Immature natural killer cell (primary cell): ENCODE results near the gene MAPT. TPM values are rescaled to one million over a fixed set of nuclear protein-coding genes. Genes with fewer than 3 reads are reported as not detected.
"Not testable (repeated sequence)": the region's sequence is repeated elsewhere in the genome, so short reads cannot be mapped to it uniquely, and the experiment has no call there.

ENCODE experiments used
- DNase-seq, 3 donors: peaks; one replicate each; pipeline ENCODE4 v3.0.0; 2022; ENCODE audit warnings: mixed read lengths in 1 of 3
- H3K27ac Mint-ChIP-seq, 6 donors: one replicate each; pipeline ENCODE4 v1.8.0; 2020; ENCODE audit warnings: mixed read lengths in 6 of 6, mild to moderate bottlenecking in 5 of 6, inconsistent platforms in 4 of 6, moderate library complexity in 3 of 6
- H3K27me3 Mint-ChIP-seq, 3 donors: one replicate each; pipeline ENCODE4 v1.8.0; 2020 to 2021; ENCODE audit warnings: low read depth in 3 of 3, mild to moderate bottlenecking in 3 of 3, mixed read lengths in 3 of 3, moderate library complexity in 3 of 3, inconsistent platforms in 1 of 3
- H3K36me3 Mint-ChIP-seq, 3 donors: one replicate each; pipeline ENCODE4 v1.8.0; 2020; ENCODE audit warnings: mixed read lengths in 3 of 3, inconsistent platforms in 2 of 3, mild to moderate bottlenecking in 2 of 3
- H3K4me1 Mint-ChIP-seq, 2 donors: one replicate each; pipeline ENCODE4 v1.8.0; 2020; ENCODE audit warnings: inconsistent platforms in 2 of 2, mild to moderate bottlenecking in 2 of 2, mixed read lengths in 2 of 2, moderate library complexity in 1 of 2
- H3K4me3 Mint-ChIP-seq, 5 donors: one replicate each; pipeline ENCODE4 v1.8.0; 2020; ENCODE audit warnings: mild to moderate bottlenecking in 5 of 5, mixed read lengths in 5 of 5, inconsistent platforms in 3 of 5, moderate library complexity in 3 of 5
- H3K9me3 Mint-ChIP-seq, 6 donors: one replicate each; pipeline ENCODE4 v1.8.0; 2020; ENCODE audit warnings: mild to moderate bottlenecking in 6 of 6, mixed read lengths in 6 of 6, inconsistent platforms in 4 of 6, moderate library complexity in 3 of 6
- polyA plus RNA-seq, 3 donors: library from polyadenylated mRNA; unstranded; fragments of 300-500 nt; fragmentation: Illumina TruSeq; gene quantifications; one replicate each; pipeline ENCODE4 v1.2.3, GENCODE V29; 2021

The MAPT gene
- polyA plus RNA-seq, 3 donors from 2014 or later: 0.40 TPM; not detected in 2

DNA sequence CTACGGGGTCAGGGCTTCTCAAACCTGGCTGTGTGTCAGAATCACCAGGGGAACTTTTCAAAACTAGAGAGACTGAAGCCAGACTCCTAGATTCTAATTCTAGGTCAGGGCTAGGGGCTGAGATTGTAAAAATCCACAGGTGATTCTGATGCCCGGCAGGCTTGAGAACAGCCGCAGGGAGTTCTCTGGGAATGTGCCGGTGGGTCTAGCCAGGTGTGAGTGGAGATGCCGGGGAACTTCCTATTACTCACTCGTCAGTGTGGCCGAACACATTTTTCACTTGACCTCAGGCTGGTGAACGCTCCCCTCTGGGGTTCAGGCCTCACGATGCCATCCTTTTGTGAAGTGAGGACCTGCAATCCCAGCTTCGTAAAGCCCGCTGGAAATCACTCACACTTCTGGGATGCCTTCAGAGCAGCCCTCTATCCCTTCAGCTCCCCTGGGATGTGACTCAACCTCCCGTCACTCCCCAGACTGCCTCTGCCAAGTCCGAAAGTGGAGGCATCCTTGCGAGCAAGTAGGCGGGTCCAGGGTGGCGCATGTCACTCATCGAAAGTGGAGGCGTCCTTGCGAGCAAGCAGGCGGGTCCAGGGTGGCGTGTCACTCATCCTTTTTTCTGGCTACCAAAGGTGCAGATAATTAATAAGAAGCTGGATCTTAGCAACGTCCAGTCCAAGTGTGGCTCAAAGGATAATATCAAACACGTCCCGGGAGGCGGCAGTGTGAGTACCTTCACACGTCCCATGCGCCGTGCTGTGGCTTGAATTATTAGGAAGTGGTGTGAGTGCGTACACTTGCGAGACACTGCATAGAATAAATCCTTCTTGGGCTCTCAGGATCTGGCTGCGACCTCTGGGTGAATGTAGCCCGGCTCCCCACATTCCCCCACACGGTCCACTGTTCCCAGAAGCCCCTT is 115.6 kb downstream of the MAPT start:
- H3K36me3 Mint-ChIP-seq: no peaks in the 10 kb centered on the region
- no peak overlapping the region for H3K27ac Mint-ChIP-seq
- H3K4me1 Mint-ChIP-seq: peaks cover 0 to 2% of the 10 kb centered on the region in 2 donors
- no peak for DNase-seq
- no peak overlapping the region for H3K4me3 Mint-ChIP-seq
- H3K27me3 Mint-ChIP-seq: peaks cover 2 to 4% (median 2%) of the 10 kb centered on the region in 3 donors
- no peaks in the 10 kb centered on the region for H3K9me3 Mint-ChIP-seq

DNA sequence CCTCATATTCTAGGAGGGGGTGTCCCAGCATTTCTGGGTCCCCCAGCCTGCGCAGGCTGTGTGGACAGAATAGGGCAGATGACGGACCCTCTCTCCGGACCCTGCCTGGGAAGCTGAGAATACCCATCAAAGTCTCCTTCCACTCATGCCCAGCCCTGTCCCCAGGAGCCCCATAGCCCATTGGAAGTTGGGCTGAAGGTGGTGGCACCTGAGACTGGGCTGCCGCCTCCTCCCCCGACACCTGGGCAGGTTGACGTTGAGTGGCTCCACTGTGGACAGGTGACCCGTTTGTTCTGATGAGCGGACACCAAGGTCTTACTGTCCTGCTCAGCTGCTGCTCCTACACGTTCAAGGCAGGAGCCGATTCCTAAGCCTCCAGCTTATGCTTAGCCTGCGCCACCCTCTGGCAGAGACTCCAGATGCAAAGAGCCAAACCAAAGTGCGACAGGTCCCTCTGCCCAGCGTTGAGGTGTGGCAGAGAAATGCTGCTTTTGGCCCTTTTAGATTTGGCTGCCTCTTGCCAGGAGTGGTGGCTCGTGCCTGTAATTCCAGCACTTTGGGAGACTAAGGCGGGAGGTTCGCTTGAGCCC is 116.3 kb downstream of the MAPT start:
- H3K4me1 Mint-ChIP-seq: peaks cover 0 to 2% of the 10 kb centered on the region in 2 donors
- DNase-seq: no peak
- H3K27ac Mint-ChIP-seq: no peak overlapping the region
- no peaks in the 10 kb centered on the region for H3K36me3 Mint-ChIP-seq
- H3K9me3 Mint-ChIP-seq: no peaks in the 10 kb centered on the region
- peaks cover 1 to 4% (median 2%) of the 10 kb centered on the region in 3 donors for H3K27me3 Mint-ChIP-seq
- H3K4me3 Mint-ChIP-seq: no peak overlapping the region

DNA sequence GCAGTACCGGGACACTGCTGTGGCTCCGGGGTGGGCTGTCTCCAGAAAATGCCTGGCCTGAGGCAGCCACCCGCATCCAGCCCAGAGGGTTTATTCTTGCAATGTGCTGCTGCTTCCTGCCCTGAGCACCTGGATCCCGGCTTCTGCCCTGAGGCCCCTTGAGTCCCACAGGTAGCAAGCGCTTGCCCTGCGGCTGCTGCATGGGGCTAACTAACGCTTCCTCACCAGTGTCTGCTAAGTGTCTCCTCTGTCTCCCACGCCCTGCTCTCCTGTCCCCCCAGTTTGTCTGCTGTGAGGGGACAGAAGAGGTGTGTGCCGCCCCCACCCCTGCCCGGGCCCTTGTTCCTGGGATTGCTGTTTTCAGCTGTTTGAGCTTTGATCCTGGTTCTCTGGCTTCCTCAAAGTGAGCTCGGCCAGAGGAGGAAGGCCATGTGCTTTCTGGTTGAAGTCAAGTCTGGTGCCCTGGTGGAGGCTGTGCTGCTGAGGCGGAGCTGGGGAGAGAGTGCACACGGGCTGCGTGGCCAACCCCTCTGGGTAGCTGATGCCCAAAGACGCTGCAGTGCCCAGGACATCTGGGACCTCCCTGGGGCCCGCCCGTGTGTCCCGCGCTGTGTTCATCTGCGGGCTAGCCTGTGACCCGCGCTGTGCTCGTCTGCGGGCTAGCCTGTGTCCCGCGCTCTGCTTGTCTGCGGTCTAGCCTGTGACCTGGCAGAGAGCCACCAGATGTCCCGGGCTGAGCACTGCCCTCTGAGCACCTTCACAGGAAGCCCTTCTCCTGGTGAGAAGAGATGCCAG is 117.6 kb downstream of the MAPT start:
- H3K27me3 Mint-ChIP-seq: peaks cover 0 to 4% (median 2%) of the 10 kb centered on the region in 3 donors
- H3K4me1 Mint-ChIP-seq: peaks cover 0 to 2% of the 10 kb centered on the region in 2 donors
- no peak for DNase-seq
- no peak overlapping the region for H3K27ac Mint-ChIP-seq
- H3K9me3 Mint-ChIP-seq: no peaks in the 10 kb centered on the region
- no peaks in the 10 kb centered on the region for H3K36me3 Mint-ChIP-seq
- no peak overlapping the region for H3K4me3 Mint-ChIP-seq

DNA sequence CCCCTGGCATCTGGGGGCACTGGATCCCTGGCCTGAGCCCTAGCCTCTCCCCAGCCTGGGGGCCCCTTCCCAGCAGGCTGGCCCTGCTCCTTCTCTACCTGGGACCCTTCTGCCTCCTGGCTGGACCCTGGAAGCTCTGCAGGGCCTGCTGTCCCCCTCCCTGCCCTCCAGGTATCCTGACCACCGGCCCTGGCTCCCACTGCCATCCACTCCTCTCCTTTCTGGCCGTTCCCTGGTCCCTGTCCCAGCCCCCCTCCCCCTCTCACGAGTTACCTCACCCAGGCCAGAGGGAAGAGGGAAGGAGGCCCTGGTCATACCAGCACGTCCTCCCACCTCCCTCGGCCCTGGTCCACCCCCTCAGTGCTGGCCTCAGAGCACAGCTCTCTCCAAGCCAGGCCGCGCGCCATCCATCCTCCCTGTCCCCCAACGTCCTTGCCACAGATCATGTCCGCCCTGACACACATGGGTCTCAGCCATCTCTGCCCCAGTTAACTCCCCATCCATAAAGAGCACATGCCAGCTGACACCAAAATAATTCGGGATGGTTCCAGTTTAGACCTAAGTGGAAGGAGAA is 118.2 kb downstream of the MAPT start:
- Mint-ChIP-seq H3K27ac (no peak overlapping the region), H3K27me3 (peaks cover 0 to 4% (median 2%) of the 10 kb centered on the region in 3 donors), H3K4me1 (peaks cover 0 to 2% of the 10 kb centered on the region in 2 donors), H3K9me3 (no peaks in the 10 kb centered on the region), H3K36me3 (no peaks in the 10 kb centered on the region), H3K4me3 (no peak overlapping the region)
- no peak for DNase-seq

DNA sequence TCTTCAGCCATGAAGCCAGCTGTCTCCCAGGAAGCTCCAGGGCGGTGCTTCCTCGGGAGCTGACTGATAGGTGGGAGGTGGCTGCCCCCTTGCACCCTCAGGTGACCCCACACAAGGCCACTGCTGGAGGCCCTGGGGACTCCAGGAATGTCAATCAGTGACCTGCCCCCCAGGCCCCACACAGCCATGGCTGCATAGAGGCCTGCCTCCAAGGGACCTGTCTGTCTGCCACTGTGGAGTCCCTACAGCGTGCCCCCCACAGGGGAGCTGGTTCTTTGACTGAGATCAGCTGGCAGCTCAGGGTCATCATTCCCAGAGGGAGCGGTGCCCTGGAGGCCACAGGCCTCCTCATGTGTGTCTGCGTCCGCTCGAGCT is 118.8 kb downstream of the MAPT start:
- Mint-ChIP-seq H3K9me3 (no peaks in the 10 kb centered on the region), H3K4me1 (peaks cover 3 to 6% of the 10 kb centered on the region in 2 donors), H3K27me3 (peaks cover 0 to 4% (median 2%) of the 10 kb centered on the region in 3 donors), H3K27ac (no peak overlapping the region), H3K4me3 (no peak overlapping the region), H3K36me3 (no peaks in the 10 kb centered on the region)
- DNase-seq: no peak

DNA sequence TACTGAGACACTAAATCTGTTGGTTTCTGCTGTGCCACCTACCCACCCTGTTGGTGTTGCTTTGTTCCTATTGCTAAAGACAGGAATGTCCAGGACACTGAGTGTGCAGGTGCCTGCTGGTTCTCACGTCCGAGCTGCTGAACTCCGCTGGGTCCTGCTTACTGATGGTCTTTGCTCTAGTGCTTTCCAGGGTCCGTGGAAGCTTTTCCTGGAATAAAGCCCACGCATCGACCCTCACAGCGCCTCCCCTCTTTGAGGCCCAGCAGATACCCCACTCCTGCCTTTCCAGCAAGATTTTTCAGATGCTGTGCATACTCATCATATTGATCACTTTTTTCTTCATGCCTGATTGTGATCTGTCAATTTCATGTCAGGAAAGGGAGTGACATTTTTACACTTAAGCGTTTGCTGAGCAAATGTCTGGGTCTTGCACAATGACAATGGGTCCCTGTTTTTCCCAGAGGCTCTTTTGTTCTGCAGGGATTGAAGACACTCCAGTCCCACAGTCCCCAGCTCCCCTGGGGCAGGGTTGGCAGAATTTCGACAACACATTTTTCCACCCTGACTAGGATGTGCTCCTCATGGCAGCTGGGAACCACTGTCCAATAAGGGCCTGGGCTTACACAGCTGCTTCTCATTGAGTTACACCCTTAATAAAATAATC is 119.3 kb downstream of the MAPT start:
- DNase-seq: no peak
- peaks cover 0 to 4% (median 2%) of the 10 kb centered on the region in 3 donors for H3K27me3 Mint-ChIP-seq
- peaks cover 8 to 12% of the 10 kb centered on the region in 2 donors for H3K4me1 Mint-ChIP-seq
- H3K4me3 Mint-ChIP-seq: no peak overlapping the region
- H3K27ac Mint-ChIP-seq: peak overlapping the region in 1 of 6 donors; percentile 65
- no peaks in the 10 kb centered on the region for H3K36me3 Mint-ChIP-seq
- no peaks in the 10 kb centered on the region for H3K9me3 Mint-ChIP-seq

DNA sequence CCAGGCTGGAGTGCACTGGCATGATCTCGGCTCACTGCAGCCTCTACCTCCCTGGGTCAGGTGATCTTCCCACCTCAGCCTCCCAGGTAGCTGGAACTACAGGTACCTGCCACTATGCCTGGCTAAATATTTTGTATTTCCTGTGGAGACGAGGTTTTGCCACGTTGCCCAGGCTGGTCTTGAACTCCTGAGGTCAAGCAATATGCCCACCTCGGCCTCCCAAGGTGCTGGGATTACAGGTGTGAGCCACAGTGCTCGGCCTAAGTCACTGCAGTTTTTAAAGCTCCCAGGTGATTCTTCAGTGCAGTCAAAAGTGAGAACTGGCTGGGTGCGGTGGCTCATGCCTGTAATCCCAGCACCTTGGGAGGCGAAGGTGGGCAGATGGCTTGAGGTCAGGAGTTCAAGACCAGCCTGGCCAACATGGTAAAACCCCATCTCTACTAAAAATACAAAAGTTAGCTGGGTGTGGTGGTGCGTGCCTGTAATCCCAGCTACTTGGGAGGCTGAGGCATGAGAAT is 125.1 kb downstream of the MAPT start:
- DNase-seq, H3K9me3 Mint-ChIP-seq, H3K36me3 Mint-ChIP-seq: not testable (repeated sequence)
- Mint-ChIP-seq H3K4me1 (peaks cover 59 to 64% of the 10 kb centered on the region in 2 donors), H3K27ac (peak overlapping the region; percentile 96 to 100 (median 99)), H3K27me3 (peaks cover 0 to 12% (median 6%) of the 10 kb centered on the region in 3 donors), H3K4me3 (peak overlapping the region in 3 of 5 donors; percentile 66 to 83 (median 70))

DNA sequence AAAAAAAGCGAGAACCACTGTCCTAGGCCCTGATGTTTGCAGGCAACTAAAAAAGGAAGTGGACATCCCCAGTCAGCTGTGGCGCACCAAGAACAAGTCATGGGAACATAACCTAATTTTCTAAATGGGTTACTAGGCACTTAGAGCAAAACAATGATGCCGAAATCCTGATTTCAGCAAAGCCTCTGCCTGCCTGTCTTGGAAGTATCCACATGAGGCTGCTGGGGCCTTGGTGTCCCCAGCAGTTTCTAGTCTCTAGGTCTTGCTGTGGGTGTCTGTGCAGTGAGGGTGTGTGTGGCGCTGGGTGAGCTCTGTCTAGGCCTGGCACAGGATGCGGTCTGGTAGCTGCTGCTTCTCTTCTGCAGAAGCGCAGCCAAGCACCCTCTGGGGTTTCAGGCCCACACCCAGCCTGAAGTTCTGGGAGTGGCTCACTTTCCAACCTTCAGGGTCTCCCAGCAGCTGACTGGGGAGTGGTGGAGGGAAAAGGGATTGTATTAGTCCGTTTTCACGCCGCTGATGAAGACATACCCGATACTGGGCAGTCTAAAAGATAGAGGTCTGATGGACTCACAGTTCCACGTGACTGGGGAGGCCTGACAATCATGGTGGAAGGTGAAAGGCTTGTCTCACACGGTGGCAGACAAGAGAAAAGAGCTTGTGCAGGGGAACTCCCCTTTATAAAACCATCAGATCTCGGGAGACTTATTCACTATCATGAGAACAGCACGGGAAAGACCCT is 125.8 kb downstream of the MAPT start:
- H3K9me3 Mint-ChIP-seq: no peaks in the 10 kb centered on the region
- H3K27me3 Mint-ChIP-seq: peaks cover 0 to 12% (median 6%) of the 10 kb centered on the region in 3 donors
- H3K4me3 Mint-ChIP-seq: peak overlapping the region; percentile 49 to 83 (median 66)
- H3K4me1 Mint-ChIP-seq: peaks cover 65 to 66% of the 10 kb centered on the region in 2 donors
- peaks cover 4 to 7% (median 4%) of the 10 kb centered on the region in 3 donors for H3K36me3 Mint-ChIP-seq
- DNase-seq: peak; percentile 88 to 89 (median 88)
- H3K27ac Mint-ChIP-seq: peak overlapping the region; percentile 96 to 100 (median 99)

DNA sequence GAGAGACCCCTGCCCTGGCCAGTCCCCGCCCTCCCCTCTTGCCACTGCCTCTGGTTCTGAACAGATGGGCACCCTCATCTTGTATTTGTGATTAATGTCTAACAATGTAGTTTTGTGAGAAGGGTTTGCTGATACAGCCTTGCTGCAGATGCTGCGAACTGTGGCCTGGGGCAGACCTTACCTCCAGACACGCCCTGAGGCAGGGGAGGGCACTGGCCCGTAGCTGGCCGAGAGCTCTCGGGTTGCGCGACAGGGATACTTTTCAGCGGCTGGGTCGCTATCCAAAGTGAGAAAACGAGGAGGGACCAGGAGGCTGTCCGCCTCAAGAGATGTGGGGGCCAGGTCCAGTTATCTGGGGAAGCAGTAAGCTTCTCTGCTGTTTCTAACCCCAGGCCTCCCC is 126.6 kb downstream of the MAPT start:
- no peak for DNase-seq
- H3K27me3 Mint-ChIP-seq: peaks cover 0 to 12% (median 6%) of the 10 kb centered on the region in 3 donors
- peak overlapping the region; percentile 96 to 100 (median 99) for H3K27ac Mint-ChIP-seq
- peak overlapping the region in 4 of 5 donors; percentile 29 to 83 (median 48) for H3K4me3 Mint-ChIP-seq
- H3K9me3 Mint-ChIP-seq: no peaks in the 10 kb centered on the region
- H3K4me1 Mint-ChIP-seq: peaks cover 73 to 74% of the 10 kb centered on the region in 2 donors
- peaks cover 4 to 7% (median 4%) of the 10 kb centered on the region in 3 donors for H3K36me3 Mint-ChIP-seq

DNA sequence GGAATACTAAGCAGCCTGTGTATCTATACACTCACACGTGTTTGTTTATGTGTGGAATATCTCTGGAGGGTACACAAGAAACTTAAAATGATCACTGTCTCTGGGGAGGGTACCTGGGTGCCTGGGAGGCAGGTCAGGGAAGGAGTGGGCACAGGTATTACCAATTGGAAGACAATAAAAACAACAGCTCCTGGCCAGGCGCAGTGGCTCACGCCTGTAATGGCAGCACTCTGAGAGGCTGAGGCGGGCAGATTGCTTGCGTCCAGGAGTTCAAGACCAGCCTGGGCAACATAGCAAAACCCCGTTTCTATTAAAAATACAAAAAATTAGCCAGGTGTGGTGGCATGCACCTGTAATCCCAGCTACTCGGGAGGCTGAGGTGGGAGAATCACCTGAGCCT is 129.0 kb downstream of the MAPT start:
- DNase-seq, H3K9me3 Mint-ChIP-seq: not testable (repeated sequence)
- Mint-ChIP-seq H3K27me3 (peaks cover 6 to 15% (median 9%) of the 10 kb centered on the region in 3 donors), H3K36me3 (peaks cover 4 to 13% (median 7%) of the 10 kb centered on the region in 3 donors), H3K4me1 (peaks cover 69 to 77% of the 10 kb centered on the region in 2 donors), H3K27ac (peak overlapping the region in 5 of 6 donors; percentile 64 to 84 (median 68)), H3K4me3 (peak overlapping the region in 1 of 5 donors; percentile 37)

DNA sequence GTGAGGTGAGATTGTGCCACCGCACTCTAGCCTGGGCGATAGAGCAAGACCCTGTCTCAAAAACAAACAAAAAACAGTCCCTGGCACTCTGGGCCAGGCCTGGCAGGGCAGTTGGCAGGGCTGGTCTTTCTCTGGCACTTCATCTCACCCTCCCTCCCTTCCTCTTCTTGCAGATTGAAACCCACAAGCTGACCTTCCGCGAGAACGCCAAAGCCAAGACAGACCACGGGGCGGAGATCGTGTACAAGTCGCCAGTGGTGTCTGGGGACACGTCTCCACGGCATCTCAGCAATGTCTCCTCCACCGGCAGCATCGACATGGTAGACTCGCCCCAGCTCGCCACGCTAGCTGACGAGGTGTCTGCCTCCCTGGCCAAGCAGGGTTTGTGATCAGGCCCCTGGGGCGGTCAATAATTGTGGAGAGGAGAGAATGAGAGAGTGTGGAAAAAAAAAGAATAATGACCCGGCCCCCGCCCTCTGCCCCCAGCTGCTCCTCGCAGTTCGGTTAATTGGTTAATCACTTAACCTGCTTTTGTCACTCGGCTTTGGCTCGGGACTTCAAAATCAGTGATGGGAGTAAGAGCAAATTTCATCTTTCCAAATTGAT is 129.5 kb downstream of the MAPT start:
- H3K9me3 Mint-ChIP-seq: no peaks in the 10 kb centered on the region
- DNase-seq: no peak
- peak overlapping the region in 3 of 5 donors; percentile 37 to 53 (median 38) for H3K4me3 Mint-ChIP-seq
- peaks cover 7 to 14% (median 8%) of the 10 kb centered on the region in 3 donors for H3K36me3 Mint-ChIP-seq
- H3K4me1 Mint-ChIP-seq: peaks cover 67 to 74% of the 10 kb centered on the region in 2 donors
- H3K27ac Mint-ChIP-seq: peak overlapping the region; percentile 54 to 80 (median 68)
- peaks cover 6 to 18% (median 9%) of the 10 kb centered on the region in 3 donors for H3K27me3 Mint-ChIP-seq

DNA sequence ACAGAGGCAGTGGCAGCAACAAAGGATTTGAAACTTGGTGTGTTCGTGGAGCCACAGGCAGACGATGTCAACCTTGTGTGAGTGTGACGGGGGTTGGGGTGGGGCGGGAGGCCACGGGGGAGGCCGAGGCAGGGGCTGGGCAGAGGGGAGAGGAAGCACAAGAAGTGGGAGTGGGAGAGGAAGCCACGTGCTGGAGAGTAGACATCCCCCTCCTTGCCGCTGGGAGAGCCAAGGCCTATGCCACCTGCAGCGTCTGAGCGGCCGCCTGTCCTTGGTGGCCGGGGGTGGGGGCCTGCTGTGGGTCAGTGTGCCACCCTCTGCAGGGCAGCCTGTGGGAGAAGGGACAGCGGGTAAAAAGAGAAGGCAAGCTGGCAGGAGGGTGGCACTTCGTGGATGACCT is 130.2 kb downstream of the MAPT start:
- H3K27ac Mint-ChIP-seq: peak overlapping the region in 4 of 6 donors; percentile 50 to 68 (median 59)
- no peaks in the 10 kb centered on the region for H3K9me3 Mint-ChIP-seq
- H3K27me3 Mint-ChIP-seq: peaks cover 6 to 18% (median 12%) of the 10 kb centered on the region in 3 donors
- H3K4me1 Mint-ChIP-seq: peaks cover 66 to 75% of the 10 kb centered on the region in 2 donors
- no peak overlapping the region for H3K4me3 Mint-ChIP-seq
- no peak for DNase-seq
- peaks cover 9 to 20% (median 15%) of the 10 kb centered on the region in 3 donors for H3K36me3 Mint-ChIP-seq
